Lower leg skin (tissue), 4 donors: ENCODE results near the gene ZDHHC17. TPM values are rescaled to one million over a fixed set of nuclear protein-coding genes. Genes with fewer than 3 reads are reported as not detected.
"Not testable (repeated sequence)": the region's sequence is repeated elsewhere in the genome, so short reads cannot be mapped to it uniquely, and the experiment has no call there.

Source experiments
- DNase-seq, 2 donors: peaks; one replicate each; pipeline ENCODE4 v3.0.0-alpha.2; 2019; ENCODE audit warnings: low spot score in 2 of 2
- H3K4me3 ChIP-seq: fragments of 200-600 bp; sonication (generic); 2 replicates; pipeline ENCODE4 v1.5.1; 2017; ENCODE audit warnings: mild to moderate bottlenecking, low read depth; ENCODE audit not compliant: poor library complexity, severe bottlenecking
- POLR2A ChIP-seq, 2 donors: fragments of 450-650 bp; IDR thresholded peaks; one replicate each; pipeline ENCODE4 v1.6.1; 2016 to 2017; ENCODE audit warnings: antibody characterized with exemption in 2 of 2, mild to moderate bottlenecking in 1 of 2, moderate library complexity in 1 of 2
- WGBS, 2 donors: methylation state at CpG; one replicate each; pipeline ENCODE4 v1.1.5; 2018; 5-methylcytosine and 5-hydroxymethylcytosine counted together
- intact Hi-C: fragments of 100-400 bp; cut with DNase I; formaldehyde crosslinking; loops from one replicate; pipeline ENCODE4 v1.15.0; 2023; ENCODE audit warnings: low total_unique reads
- total RNA-seq, 4 donors: library from RNA; depleted of rRNA; stranded (reverse); fragments of >200 nt; gene quantifications; one replicate each; pipeline ENCODE4 v1.1.0, GENCODE V29; 2016
- TF ChIP-seq, protein P1 (sequence below), 3 donors: fragments of 450-650 bp; IDR thresholded peaks; one replicate each; pipeline ENCODE4 v1.5.1; 2016; ENCODE audit warnings: antibody characterized with exemption in 3 of 3, mild to moderate bottlenecking in 3 of 3, moderate library complexity in 2 of 3

The ZDHHC17 gene
- total RNA-seq, 4 donors from 2014 or later: 10.5 to 18.7 (median 13.0) TPM

DNA sequence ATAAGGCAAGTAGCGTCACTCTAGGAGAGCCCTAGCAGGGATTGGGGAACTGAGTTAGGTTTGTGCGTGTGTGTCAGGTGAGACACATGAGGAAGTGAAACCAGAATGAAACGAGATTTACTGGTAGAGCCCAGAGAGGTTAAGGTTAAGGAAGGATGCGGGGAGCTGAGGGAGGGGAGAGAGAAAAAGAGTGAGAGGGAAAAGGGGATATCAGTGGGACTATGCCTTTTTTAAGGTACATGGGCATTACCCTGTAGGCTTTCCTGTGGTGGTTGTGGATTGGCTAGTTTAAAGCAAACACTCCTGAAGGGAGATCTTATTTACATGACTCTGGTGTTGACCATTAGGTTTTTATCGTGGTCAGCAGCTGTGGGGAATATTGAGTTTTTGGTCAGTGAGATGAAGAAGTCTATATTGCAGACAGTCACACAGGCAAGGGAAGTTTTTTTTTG, 13.9 kb downstream of the ZDHHC17 start:
- H3K4me3 ChIP-seq: no peak overlapping the region
- TF ChIP-seq, protein P1, sequence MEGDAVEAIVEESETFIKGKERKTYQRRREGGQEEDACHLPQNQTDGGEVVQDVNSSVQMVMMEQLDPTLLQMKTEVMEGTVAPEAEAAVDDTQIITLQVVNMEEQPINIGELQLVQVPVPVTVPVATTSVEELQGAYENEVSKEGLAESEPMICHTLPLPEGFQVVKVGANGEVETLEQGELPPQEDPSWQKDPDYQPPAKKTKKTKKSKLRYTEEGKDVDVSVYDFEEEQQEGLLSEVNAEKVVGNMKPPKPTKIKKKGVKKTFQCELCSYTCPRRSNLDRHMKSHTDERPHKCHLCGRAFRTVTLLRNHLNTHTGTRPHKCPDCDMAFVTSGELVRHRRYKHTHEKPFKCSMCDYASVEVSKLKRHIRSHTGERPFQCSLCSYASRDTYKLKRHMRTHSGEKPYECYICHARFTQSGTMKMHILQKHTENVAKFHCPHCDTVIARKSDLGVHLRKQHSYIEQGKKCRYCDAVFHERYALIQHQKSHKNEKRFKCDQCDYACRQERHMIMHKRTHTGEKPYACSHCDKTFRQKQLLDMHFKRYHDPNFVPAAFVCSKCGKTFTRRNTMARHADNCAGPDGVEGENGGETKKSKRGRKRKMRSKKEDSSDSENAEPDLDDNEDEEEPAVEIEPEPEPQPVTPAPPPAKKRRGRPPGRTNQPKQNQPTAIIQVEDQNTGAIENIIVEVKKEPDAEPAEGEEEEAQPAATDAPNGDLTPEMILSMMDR (IDR thresholded peaks at IDR 0.05): no peak
- no peak for TF ChIP-seq POLR2A (IDR thresholded peaks at IDR 0.05)
- intact Hi-C loops: no loop called here
- WGBS, 2 donors: 82 to 84% methylated on average over 5 of the region's 5 CpGs
- no peak for DNase-seq

DNA sequence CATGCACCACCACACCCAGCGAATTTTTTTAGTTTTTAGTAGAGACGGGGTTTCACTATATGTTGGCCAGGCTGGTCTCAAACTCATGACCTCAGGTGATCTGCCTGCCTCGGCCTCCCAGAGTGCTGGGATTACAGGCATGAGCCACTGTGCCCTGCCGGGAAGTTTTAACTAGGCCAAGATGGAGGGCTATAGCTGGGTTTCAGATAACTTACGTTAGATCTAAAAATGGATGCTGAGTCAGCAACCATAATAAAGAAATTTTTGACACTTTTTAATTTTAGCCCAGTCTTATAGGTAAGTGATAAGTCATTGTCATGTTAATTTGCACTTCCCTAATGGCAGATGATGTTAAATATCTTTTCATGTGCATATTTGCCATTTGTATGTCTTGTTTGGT, 14.4 kb downstream of the ZDHHC17 start:
- no peak overlapping the region for H3K4me3 ChIP-seq
- no peak for TF ChIP-seq POLR2A (IDR thresholded peaks at IDR 0.05)
- TF ChIP-seq, protein P1 (IDR thresholded peaks at IDR 0.05): no peak
- intact Hi-C loops: no loop called here
- no peak for DNase-seq
- WGBS, 2 donors: 73 to 93% methylated on average over 5 of the region's 5 CpGs

DNA sequence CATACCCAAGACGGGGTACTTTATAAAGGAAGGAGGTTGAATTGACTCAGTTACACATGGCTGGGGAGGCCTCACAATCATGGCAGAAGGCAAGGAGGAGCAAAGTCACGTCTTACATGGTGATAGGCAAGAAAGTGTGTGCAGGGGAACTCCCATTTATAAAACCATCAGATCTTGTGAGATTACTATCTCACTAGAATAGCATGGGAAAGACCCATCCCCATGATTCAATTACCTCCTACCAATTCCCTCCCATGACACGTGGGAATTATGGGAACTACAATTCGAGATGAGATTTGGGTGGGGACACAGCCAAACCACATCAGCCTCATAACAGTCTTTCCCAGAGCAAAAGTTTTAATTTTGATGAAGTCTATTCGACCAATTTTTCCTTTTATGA, 15.4 kb downstream of the ZDHHC17 start:
- intact Hi-C loops: not testable (repeated sequence)

DNA sequence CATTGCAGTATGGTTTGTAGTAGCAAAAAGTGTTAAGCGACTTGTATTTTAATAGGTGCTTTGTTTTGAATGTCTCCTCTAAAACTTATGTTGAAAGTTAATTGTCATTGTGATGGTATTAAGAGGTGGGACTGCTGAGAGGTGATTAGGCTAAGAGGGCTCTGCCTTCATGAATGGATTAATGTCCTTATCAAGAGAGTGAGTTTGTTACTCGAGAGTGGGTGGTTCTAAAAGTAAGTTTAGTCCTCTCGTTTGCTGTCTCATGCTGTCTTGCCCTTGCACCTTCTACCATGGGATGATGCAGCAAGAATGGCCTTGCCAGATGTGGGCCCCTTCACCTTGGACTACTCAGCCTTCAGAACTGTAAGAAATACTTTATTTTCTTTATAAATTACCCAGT, 17.4 kb downstream of the ZDHHC17 start:
- 91 to 94% methylated on average over 3 of the region's 3 CpGs for WGBS, 2 donors
- no peak for TF ChIP-seq POLR2A (IDR thresholded peaks at IDR 0.05)
- TF ChIP-seq, protein P1 (IDR thresholded peaks at IDR 0.05): no peak
- intact Hi-C loops: no loop called here
- H3K4me3 ChIP-seq: no peak overlapping the region
- no peak for DNase-seq

More for the DNA sequence above, 15.4 kb downstream of the ZDHHC17 start:
- 86 to 89% methylated on average over 5 of the region's 5 CpGs for WGBS, 2 donors
- not testable (repeated sequence) for DNase-seq, H3K4me3 ChIP-seq

DNA sequence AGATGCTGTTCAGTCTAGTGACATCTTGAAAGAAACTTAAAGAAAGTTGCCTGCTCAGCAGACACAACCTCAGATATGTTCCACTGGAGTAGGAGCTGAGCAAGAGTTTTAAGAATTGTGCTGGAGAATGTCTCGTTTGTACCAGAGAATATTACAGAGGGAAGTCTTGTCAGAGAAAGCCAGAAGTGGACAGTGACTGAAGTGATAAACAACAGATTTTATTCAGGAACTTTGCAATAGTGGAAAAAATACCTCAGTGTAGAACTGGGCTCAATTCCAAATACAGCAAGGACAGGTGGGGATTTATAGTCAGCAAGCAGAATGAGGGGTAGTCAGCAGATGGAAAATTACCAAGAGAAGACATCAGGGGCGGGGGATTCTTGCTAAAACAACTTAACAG, 18.6 kb downstream of the ZDHHC17 start:
- 73 to 78% methylated on average over 2 of the region's 2 CpGs for WGBS, 2 donors
- TF ChIP-seq, protein P1 (IDR thresholded peaks at IDR 0.05): no peak
- intact Hi-C loops: no loop called here
- no peak for DNase-seq
- H3K4me3 ChIP-seq: no peak overlapping the region

DNA sequence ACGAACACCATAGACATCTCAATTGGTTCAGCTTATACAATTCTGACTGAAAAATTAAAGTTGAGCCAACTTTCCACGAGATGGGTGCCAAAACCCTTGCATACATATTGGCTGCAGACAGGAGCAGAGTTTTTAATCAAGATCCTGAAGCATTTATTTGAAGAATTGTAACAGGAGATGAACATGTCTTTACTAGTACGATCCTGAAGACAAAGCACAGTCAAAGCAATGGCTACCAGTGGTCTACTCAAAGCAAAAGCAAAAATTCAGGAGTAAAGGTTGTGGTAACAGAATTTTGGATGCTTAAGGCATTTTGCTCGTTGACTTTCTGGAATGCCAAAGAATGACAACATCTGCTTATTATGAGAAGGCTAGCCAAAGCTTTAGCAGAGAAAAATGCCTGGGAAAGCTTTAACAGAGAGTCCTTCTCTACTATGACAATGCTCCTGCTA, 20.7 kb downstream of the ZDHHC17 start:
- intact Hi-C loops: no loop called here
- 14 to 16% methylated on average over 4 of the region's 4 CpGs for WGBS, 2 donors
- H3K4me3 ChIP-seq: no peak overlapping the region
- DNase-seq: no peak
- no peak for TF ChIP-seq POLR2A (IDR thresholded peaks at IDR 0.05)
- TF ChIP-seq, protein P1 (IDR thresholded peaks at IDR 0.05): no peak
